GM12878 (cell line): ENCODE results near the gene ANKRD62.
"Not testable (repeated sequence)": the region's sequence is repeated elsewhere in the genome, so short reads cannot be mapped to it uniquely, and the experiment has no call there.

Experiments
- EP300 ChIP-seq, 2 experiments: fragments of 150-350 bp in 1 of 2; IDR thresholded peaks; 2 replicates each; pipeline ENCODE4 v1.6.1; 2011 to 2012; ENCODE audit warnings: low read depth in 2 of 2, low read length in 2 of 2, borderline replicate concordance in 1 of 2, improper control_type of control experiment in 1 of 2, inconsistent platforms in 1 of 2; ENCODE audit not compliant: control insufficient read depth in 1 of 2
- POLR2A ChIP-seq: IDR thresholded peaks from 2 replicates; pipeline ENCODE4 v1.6.1; 2011; ENCODE audit warnings: low read depth, mild to moderate bottlenecking, low read length
- RAD21 ChIP-seq: IDR thresholded peaks from 2 replicates; pipeline ENCODE4 v1.6.1; 2011; ENCODE audit warnings: mild to moderate bottlenecking, low read depth, low read length, moderate library complexity; ENCODE audit not compliant: insufficient read depth
- TF ChIP-seq, protein P1 (sequence below): fragments of 450-650 bp; formaldehyde crosslinking; IDR thresholded peaks from 2 replicates; pipeline ENCODE4 v1.4.0; 2022; ENCODE audit warnings: mild to moderate bottlenecking, moderate library complexity
- TF ChIP-seq, protein P2 (sequence below): IDR thresholded peaks from 2 replicates; pipeline ENCODE4 v1.6.1; 2011; ENCODE audit warnings: low read depth, low read length, improper control_type of control experiment, borderline replicate concordance
- TF ChIP-seq, protein P3 (sequence below), 3 experiments: IDR thresholded peaks in 2 of 3; conservative IDR thresholded peaks in 1 of 3; 2 replicates each; pipeline ENCODE4 v1.5.1; 2011; ENCODE audit warnings: low read depth in 3 of 3, low read length in 3 of 3, mild to moderate bottlenecking in 3 of 3, control low read depth in 2 of 3, moderate library complexity in 2 of 3, inconsistent platforms in 1 of 3, mixed read lengths in 1 of 3; ENCODE audit not compliant: control insufficient read depth in 2 of 3, insufficient read depth in 1 of 3; ENCODE audit errors: extremely low read depth in 1 of 3

DNA sequence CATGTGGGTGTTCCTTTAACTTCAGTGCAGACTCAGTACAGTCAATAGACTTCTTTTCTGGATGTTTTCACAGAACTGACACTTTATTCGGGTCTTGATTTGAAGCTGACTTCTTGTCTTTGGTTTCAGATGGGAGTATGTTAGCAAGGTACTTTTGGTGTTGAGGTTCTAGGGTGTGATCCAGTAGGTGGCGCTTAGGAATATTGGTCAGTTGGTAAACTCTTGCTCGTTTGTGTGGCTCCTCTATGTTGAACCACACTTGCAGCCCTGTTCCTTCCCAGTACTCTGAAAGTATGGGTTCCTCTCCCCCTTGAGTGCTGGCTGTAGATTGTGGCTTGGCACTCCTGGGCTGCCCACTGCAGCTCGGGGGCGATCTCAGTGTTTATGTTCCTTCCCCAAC lies 48.1 kb downstream of the ANKRD62 start:
- not testable (repeated sequence) for TF ChIP-seq EP300 (IDR thresholded peaks at IDR 0.05; ENCODE audit: borderline replicate concordance in 1 of 2, control insufficient read depth in 1 of 2, low read depth in 2 of 2, low read length in 2 of 2); POLR2A; RAD21
- TF ChIP-seq, protein P1, sequence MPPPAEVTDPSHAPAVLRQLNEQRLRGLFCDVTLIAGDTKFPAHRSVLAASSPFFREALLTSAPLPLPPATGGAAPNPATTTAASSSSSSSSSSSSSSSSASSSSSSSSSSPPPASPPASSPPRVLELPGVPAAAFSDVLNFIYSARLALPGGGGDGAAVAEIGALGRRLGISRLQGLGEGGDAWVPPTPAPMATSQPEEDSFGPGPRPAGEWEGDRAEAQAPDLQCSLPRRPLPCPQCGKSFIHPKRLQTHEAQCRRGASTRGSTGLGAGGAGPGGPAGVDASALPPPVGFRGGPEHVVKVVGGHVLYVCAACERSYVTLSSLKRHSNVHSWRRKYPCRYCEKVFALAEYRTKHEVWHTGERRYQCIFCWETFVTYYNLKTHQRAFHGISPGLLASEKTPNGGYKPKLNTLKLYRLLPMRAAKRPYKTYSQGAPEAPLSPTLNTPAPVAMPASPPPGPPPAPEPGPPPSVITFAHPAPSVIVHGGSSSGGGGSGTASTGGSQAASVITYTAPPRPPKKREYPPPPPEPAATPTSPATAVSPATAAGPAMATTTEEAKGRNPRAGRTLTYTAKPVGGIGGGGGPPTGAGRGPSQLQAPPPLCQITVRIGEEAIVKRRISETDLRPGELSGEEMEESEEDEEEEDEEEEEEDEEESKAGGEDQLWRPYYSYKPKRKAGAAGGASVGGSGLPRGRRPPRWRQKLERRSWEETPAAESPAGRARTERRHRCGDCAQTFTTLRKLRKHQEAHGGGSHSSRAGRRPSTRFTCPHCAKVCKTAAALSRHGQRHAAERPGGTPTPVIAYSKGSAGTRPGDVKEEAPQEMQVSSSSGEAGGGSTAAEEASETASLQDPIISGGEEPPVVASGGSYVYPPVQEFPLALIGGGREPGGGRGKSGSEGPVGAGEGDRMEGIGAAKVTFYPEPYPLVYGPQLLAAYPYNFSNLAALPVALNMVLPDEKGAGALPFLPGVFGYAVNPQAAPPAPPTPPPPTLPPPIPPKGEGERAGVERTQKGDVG, result not testable (repeated sequence)
- TF ChIP-seq, protein P2, sequence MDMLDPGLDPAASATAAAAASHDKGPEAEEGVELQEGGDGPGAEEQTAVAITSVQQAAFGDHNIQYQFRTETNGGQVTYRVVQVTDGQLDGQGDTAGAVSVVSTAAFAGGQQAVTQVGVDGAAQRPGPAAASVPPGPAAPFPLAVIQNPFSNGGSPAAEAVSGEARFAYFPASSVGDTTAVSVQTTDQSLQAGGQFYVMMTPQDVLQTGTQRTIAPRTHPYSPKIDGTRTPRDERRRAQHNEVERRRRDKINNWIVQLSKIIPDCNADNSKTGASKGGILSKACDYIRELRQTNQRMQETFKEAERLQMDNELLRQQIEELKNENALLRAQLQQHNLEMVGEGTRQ, result not testable (repeated sequence)
- TF ChIP-seq, protein P3, sequence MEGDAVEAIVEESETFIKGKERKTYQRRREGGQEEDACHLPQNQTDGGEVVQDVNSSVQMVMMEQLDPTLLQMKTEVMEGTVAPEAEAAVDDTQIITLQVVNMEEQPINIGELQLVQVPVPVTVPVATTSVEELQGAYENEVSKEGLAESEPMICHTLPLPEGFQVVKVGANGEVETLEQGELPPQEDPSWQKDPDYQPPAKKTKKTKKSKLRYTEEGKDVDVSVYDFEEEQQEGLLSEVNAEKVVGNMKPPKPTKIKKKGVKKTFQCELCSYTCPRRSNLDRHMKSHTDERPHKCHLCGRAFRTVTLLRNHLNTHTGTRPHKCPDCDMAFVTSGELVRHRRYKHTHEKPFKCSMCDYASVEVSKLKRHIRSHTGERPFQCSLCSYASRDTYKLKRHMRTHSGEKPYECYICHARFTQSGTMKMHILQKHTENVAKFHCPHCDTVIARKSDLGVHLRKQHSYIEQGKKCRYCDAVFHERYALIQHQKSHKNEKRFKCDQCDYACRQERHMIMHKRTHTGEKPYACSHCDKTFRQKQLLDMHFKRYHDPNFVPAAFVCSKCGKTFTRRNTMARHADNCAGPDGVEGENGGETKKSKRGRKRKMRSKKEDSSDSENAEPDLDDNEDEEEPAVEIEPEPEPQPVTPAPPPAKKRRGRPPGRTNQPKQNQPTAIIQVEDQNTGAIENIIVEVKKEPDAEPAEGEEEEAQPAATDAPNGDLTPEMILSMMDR (IDR thresholded peaks at IDR 0.05 in 2 of 3, conservative IDR thresholded peaks at IDR 0.05 in 1 of 3; ENCODE audit: control insufficient read depth in 2 of 3, extremely low read depth in 1 of 3, insufficient read depth in 1 of 3, low read depth in 3 of 3, low read length in 3 of 3), result not testable (repeated sequence)
